Mesodermal cell (in vitro differentiated cells): ENCODE measurements around the gene ZBTB1.
"Not testable (repeated sequence)": the region's sequence is repeated elsewhere in the genome, so short reads cannot be mapped to it uniquely, and the experiment has no call there.

Experiments
- H3K27ac ChIP-seq: 2 replicates; pipeline ENCODE4 v1.7.0; 2013; ENCODE audit warnings: mild to moderate bottlenecking, low read depth, low read length, moderate library complexity; ENCODE audit not compliant: severe bottlenecking
- H3K36me3 ChIP-seq: 2 replicates; pipeline ENCODE4 v1.7.1; 2013; ENCODE audit warnings: mild to moderate bottlenecking, low read length, moderate library complexity; ENCODE audit not compliant: control insufficient read depth, insufficient read depth
- H3K4me1 ChIP-seq: one replicate; pipeline ENCODE4 v1.7.1; 2013; ENCODE audit warnings: mild to moderate bottlenecking, low read length; ENCODE audit not compliant: insufficient read depth, control insufficient read depth, poor library complexity, severe bottlenecking
- H3K4me3 ChIP-seq: 2 replicates; pipeline ENCODE4 v1.7.0; 2013; ENCODE audit warnings: low read length, control low read depth, mild to moderate bottlenecking; ENCODE audit not compliant: insufficient read depth, poor library complexity, severe bottlenecking; ENCODE audit errors: extremely low read depth
- H3K9me3 ChIP-seq: 2 replicates; pipeline ENCODE4 v1.7.1; 2013; ENCODE audit warnings: mild to moderate bottlenecking, low read length, moderate library complexity; ENCODE audit not compliant: control insufficient read depth
- WGBS, 2 experiments: methylation state at CpG; one replicate each; pipeline ENCODE4 v1.1.5; 2013; ENCODE audit warnings: missing lambda C conversion rate in 2 of 2; ENCODE audit not compliant: insufficient coverage in 2 of 2; 5-methylcytosine and 5-hydroxymethylcytosine counted together

The ZBTB1 gene

GRCh38 chr14:64569646-64570045 is 65.1 kb downstream of the ZBTB1 start:
- WGBS, 2 experiments: 100% methylated on average over 2 of the region's 7 CpGs; no CpG with 5 or more reads in 1 of the 2 experiments
- Histone ChIP-seq H3K27ac (peak overlapping the region; percentile 83), H3K4me1 (peaks cover 25% of the 10 kb centered on the region)
- not testable (repeated sequence) for H3K36me3 ChIP-seq, H3K4me3 ChIP-seq, H3K9me3 ChIP-seq

- H3K4me1 ChIP-seq: peaks cover 12% of the 10 kb centered on the region
- no peaks in the 10 kb centered on the region for H3K9me3 ChIP-seq
- no peak overlapping the region for H3K27ac ChIP-seq
- no peaks in the 10 kb centered on the region for H3K36me3 ChIP-seq
- no peak overlapping the region for H3K4me3 ChIP-seq
Observed at GRCh38 chr14:64572386-64573104, 68.0 kb downstream of the ZBTB1 start.

GRCh38 chr14:64573109-64573508 is 68.5 kb downstream of the ZBTB1 start:
- no peaks in the 10 kb centered on the region for H3K9me3 ChIP-seq
- no peaks in the 10 kb centered on the region for H3K36me3 ChIP-seq
- no peak overlapping the region for H3K27ac ChIP-seq
- WGBS, 2 experiments: 57 to 61% methylated on average over 2 to 3 of the region's 3 CpGs
- no peak overlapping the region for H3K4me3 ChIP-seq
- peaks cover 11% of the 10 kb centered on the region for H3K4me1 ChIP-seq
